Left forelimb (tissue), 1 donor: ENCODE data around the gene YY1.
"Not testable (repeated sequence)": the region's sequence is repeated elsewhere in the genome, so short reads cannot be mapped to it uniquely, and the experiment has no call there.

Experiments
- DNase-seq: peaks from one replicate; pipeline ENCODE4 v3.0.0-alpha.2; 2018; ENCODE audit warnings: low spot score

YY1 gene

GRCh38 chr14:100238419-100239210 is at the start of gene YY1:
YY1 (plus strand) TSS chr14:100239144; CDS start chr14:100239245, 101 bp downstream.
- peak; percentile 98 for DNase-seq

- no peak for DNase-seq
Observed at GRCh38 chr14:100190126-100190525, 48.8 kb upstream of the YY1 start.

- DNase-seq = no peak
Observed at GRCh38 chr14:100191584-100192249, 47.2 kb upstream of the YY1 start.

- no peak for DNase-seq
Observed at GRCh38 chr14:100192250-100192671, 46.7 kb upstream of the YY1 start.

GRCh38 chr14:100192672-100193416 is 46.1 kb upstream of the YY1 start:
- DNase-seq = peak; percentile 100

- DNase-seq = no peak
Observed at GRCh38 chr14:100193417-100194357, 45.3 kb upstream of the YY1 start.

GRCh38 chr14:100199240-100199860 is 39.6 kb upstream of the YY1 start:
- no peak for DNase-seq

GRCh38 chr14:100200311-100200710 is 38.6 kb upstream of the YY1 start:
- DNase-seq = no peak

- DNase-seq = no peak
Observed at GRCh38 chr14:100201701-100202100, 37.2 kb upstream of the YY1 start.

- DNase-seq = no peak
Observed at GRCh38 chr14:100202712-100203111, 36.2 kb upstream of the YY1 start.

GRCh38 chr14:100203146-100203545 is 35.8 kb upstream of the YY1 start:
- DNase-seq = no peak

GRCh38 chr14:100203962-100204834 is 34.7 kb upstream of the YY1 start:
- no peak for DNase-seq

- not testable (repeated sequence) for DNase-seq
Observed at GRCh38 chr14:100204835-100205167, 34.1 kb upstream of the YY1 start.

GRCh38 chr14:100207588-100207987 is 31.4 kb upstream of the YY1 start:
- not testable (repeated sequence) for DNase-seq

GRCh38 chr14:100208136-100208535 is 30.8 kb upstream of the YY1 start:
- DNase-seq = not testable (repeated sequence)

GRCh38 chr14:100211366-100211765 is 27.6 kb upstream of the YY1 start:
- no peak for DNase-seq

GRCh38 chr14:100211893-100212292 is 27.1 kb upstream of the YY1 start:
- DNase-seq = no peak

- no peak for DNase-seq
Observed at GRCh38 chr14:100212476-100213333, 26.2 kb upstream of the YY1 start.

GRCh38 chr14:100213587-100213955 is 25.4 kb upstream of the YY1 start:
- DNase-seq = no peak
